GM21723 (cell line): ENCODE measurements around the gene TAF6L.
"Not testable (repeated sequence)": the region's sequence is repeated elsewhere in the genome, so short reads cannot be mapped to it uniquely, and the experiment has no call there.

Experiments used
- ATAC-seq: cut with Tn5 transposase; IDR thresholded peaks from one replicate; pipeline ENCODE4 v1.9.1; 2021; ENCODE audit warnings: mild to moderate bottlenecking, moderate library complexity; ENCODE audit not compliant: unreplicated experiment

TAF6L gene

GRCh38 chr11:62805076-62805892 lies 34.1 kb downstream of the TAF6L start, which contains the start of gene NXF1:
NXF1 (minus strand) TSS chr11:62805440; CDS start chr11:62805356, 84 bp downstream.
- peak; percentile 78 for ATAC-seq

- ATAC-seq, result no peak
Observed at GRCh38 chr11:62805961-62806441, 34.8 kb downstream of the TAF6L start.

GRCh38 chr11:62806611-62807121 lies 35.5 kb downstream of the TAF6L start:
- ATAC-seq, result no peak

- no peak for ATAC-seq
Observed at GRCh38 chr11:62810748-62811147, 39.6 kb downstream of the TAF6L start.

- no peak for ATAC-seq
Observed at GRCh38 chr11:62811659-62812058, 40.5 kb downstream of the TAF6L start.

- ATAC-seq, result no peak
Observed at GRCh38 chr11:62816557-62816956, 45.4 kb downstream of the TAF6L start.

GRCh38 chr11:62817129-62817528 lies 45.9 kb downstream of the TAF6L start:
- no peak for ATAC-seq

GRCh38 chr11:62823677-62824076 lies 52.5 kb downstream of the TAF6L start:
- no peak for ATAC-seq

- not testable (repeated sequence) for ATAC-seq
Observed at GRCh38 chr11:62828130-62828529, 56.9 kb downstream of the TAF6L start.

- no peak for ATAC-seq
Observed at GRCh38 chr11:62830904-62831519, 59.8 kb downstream of the TAF6L start.

- ATAC-seq, result peak; percentile 73
Observed at GRCh38 chr11:62831520-62832335, 60.5 kb downstream of the TAF6L start, which contains the start of gene STX5. STX5 (minus strand) TSS chr11:62832051; CDS start chr11:62831243, 808 bp downstream.

GRCh38 chr11:62832336-62833234 lies 61.4 kb downstream of the TAF6L start, which contains the start of gene TEX54:
TEX54 (minus strand) TSS chr11:62832841.
- ATAC-seq, result peak; percentile 13

- ATAC-seq, result no peak
Observed at GRCh38 chr11:62835336-62835735, 64.1 kb downstream of the TAF6L start.
